Ishikawa (cell line): ENCODE results near the gene ZNF555.
A peak's percentile ranks its signal among the peaks of the same experiment; 100 is the strongest.

Experiments used
- CEBPB ChIP-seq: IDR thresholded peaks from 2 replicates; pipeline ENCODE4 v1.6.1; 2012
- EGR1 ChIP-seq: IDR thresholded peaks from 2 replicates; pipeline ENCODE4 v1.6.1; 2012
- EP300 ChIP-seq: IDR thresholded peaks from 2 replicates; pipeline ENCODE4 v1.6.1; 2012; ENCODE audit warnings: borderline replicate concordance
- MAX ChIP-seq: IDR thresholded peaks from 2 replicates; pipeline ENCODE4 v1.6.1; 2012
- RAD21 ChIP-seq: IDR thresholded peaks from 2 replicates; pipeline ENCODE4 v1.6.1; 2012; ENCODE audit warnings: low read depth
- TAF1 ChIP-seq: IDR thresholded peaks from 2 replicates; pipeline ENCODE4 v1.6.1; 2012; ENCODE audit warnings: low read depth, mild to moderate bottlenecking
- TCF12 ChIP-seq: IDR thresholded peaks from 2 replicates; pipeline ENCODE4 v1.6.1; 2012; ENCODE audit warnings: low read depth
- TEAD4 ChIP-seq: IDR thresholded peaks from 2 replicates; pipeline ENCODE4 v1.6.1; 2012
- USF1 ChIP-seq: IDR thresholded peaks from 2 replicates; pipeline ENCODE4 v1.6.1; 2012
- YY1 ChIP-seq: IDR thresholded peaks from 2 replicates; pipeline ENCODE4 v1.6.1; 2012; ENCODE audit warnings: low read depth
- ZBTB7A ChIP-seq: IDR thresholded peaks from 2 replicates; pipeline ENCODE4 v1.6.1; 2012; ENCODE audit warnings: low read depth
- TF ChIP-seq, protein P1 (sequence below): IDR thresholded peaks from 2 replicates; pipeline ENCODE4 v1.6.1; 2012; ENCODE audit warnings: low read depth, mild to moderate bottlenecking

GRCh38 chr19:2900296-2901252 is 59.3 kb downstream of the ZNF555 start, which contains the start of gene ZNF57:
- TF ChIP-seq RAD21 (no peak), USF1 (0 out of 2 replicates have a peak, but pooled peaks have one; percentile 39), MAX (peak; percentile 90), TCF12 (no peak), EP300 (no peak), CEBPB (no peak), TEAD4 (no peak; the same call in 1 of the 2 replicates), EGR1 (peak; percentile 70), TAF1 (peak; percentile 39; the same call in 1 of the 2 replicates), YY1 (no peak), ZBTB7A (peak; percentile 69; the same call in 1 of the 2 replicates)
- TF ChIP-seq, protein P1, sequence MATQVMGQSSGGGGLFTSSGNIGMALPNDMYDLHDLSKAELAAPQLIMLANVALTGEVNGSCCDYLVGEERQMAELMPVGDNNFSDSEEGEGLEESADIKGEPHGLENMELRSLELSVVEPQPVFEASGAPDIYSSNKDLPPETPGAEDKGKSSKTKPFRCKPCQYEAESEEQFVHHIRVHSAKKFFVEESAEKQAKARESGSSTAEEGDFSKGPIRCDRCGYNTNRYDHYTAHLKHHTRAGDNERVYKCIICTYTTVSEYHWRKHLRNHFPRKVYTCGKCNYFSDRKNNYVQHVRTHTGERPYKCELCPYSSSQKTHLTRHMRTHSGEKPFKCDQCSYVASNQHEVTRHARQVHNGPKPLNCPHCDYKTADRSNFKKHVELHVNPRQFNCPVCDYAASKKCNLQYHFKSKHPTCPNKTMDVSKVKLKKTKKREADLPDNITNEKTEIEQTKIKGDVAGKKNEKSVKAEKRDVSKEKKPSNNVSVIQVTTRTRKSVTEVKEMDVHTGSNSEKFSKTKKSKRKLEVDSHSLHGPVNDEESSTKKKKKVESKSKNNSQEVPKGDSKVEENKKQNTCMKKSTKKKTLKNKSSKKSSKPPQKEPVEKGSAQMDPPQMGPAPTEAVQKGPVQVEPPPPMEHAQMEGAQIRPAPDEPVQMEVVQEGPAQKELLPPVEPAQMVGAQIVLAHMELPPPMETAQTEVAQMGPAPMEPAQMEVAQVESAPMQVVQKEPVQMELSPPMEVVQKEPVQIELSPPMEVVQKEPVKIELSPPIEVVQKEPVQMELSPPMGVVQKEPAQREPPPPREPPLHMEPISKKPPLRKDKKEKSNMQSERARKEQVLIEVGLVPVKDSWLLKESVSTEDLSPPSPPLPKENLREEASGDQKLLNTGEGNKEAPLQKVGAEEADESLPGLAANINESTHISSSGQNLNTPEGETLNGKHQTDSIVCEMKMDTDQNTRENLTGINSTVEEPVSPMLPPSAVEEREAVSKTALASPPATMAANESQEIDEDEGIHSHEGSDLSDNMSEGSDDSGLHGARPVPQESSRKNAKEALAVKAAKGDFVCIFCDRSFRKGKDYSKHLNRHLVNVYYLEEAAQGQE: no peak
